D721Med (cell line): ENCODE results near the gene NAALADL2.

Source experiments
- DNase-seq: peaks from one replicate; pipeline ENCODE4 v3.0.0; 2011; ENCODE audit warnings: low spot score; ENCODE audit not compliant: insufficient read length
- FAIRE-seq: peaks from 2 replicates; lab custom pipeline; 2011; peaks lifted over from hg19 to GRCh38; lab: Jason Lieb, UNC
- CTCF ChIP-seq: IDR thresholded peaks from 2 replicates; pipeline ENCODE4 v1.5.1; 2012; ENCODE audit warnings: mild to moderate bottlenecking, control low read depth; ENCODE audit not compliant: insufficient read depth; ENCODE audit errors: missing control alignments

The NAALADL2 gene

DNA sequence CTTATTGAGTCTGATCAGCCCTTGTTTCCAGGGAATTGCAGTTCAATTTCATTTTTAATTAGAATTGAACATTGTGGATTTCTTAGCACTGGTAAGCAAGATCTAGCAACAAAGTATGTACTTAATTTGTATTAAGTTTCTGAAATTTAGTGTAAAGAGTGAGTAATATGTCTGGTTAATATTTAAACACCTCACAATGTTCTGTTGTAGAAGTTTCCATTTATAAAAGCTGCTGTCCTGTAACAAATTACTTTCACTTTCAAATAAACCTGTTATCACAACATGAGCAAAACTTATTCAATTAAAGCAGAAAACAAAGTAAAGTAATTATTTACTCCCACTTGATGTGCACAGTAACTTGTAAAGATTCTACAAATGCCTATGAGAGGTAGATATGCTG lies 448.5 kb downstream of the NAALADL2 start:
- DNase-seq = no peak
- no peak for FAIRE-seq
- TF ChIP-seq CTCF = no peak

DNA sequence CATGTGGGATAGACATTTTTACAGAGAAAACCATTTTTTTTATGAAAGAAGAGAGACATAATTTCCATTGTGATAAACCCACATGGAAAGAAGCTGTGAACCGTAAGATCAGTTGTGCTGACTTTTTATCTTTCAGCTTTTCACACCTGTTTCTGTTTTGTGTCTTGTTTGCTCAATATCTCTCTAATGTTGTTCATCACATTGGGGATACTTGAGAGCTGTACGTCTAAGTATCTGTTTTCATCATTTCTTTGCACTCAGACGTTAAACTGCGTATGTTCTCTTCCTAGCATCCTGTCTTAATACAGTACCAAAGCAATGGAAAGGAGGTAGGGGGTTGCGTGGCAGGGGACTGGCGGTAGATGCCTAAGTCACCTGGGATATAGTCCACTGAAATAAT lies 449.0 kb downstream of the NAALADL2 start:
- no peak for FAIRE-seq
- no peak for TF ChIP-seq CTCF
- no peak for DNase-seq

DNA sequence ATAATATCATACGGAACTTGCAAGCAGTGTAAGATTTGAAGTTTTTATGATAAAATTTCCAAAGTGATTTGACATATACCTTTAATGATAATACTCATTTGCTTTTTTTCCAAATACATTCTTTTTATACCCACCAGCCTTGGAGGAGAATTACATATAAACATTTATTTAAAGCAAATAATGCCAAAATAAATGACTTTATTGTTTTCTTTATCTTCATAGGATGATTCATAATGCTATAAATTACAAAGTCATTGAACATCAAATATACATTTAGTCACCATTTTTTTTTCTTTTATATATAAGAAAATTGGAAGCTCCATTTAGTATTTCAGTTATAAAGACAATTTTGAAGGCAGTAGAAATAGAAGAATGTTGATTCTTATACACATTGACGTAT lies 450.9 kb downstream of the NAALADL2 start:
- DNase-seq = no peak
- no peak for FAIRE-seq
- TF ChIP-seq CTCF = no peak

GRCh38 chr3:175311404-175311803 lies 452.3 kb downstream of the NAALADL2 start:
- no peak for TF ChIP-seq CTCF
- FAIRE-seq (no peak), DNase-seq (no peak)

- FAIRE-seq (no peak), DNase-seq (no peak)
- no peak for TF ChIP-seq CTCF
Measured at GRCh38 chr3:175311946-175312345, 452.8 kb downstream of the NAALADL2 start.

- FAIRE-seq (no peak), DNase-seq (no peak)
- no peak for TF ChIP-seq CTCF
Measured at GRCh38 chr3:175312791-175313190, 453.7 kb downstream of the NAALADL2 start.

GRCh38 chr3:175316799-175317198 lies 457.7 kb downstream of the NAALADL2 start:
- TF ChIP-seq CTCF = no peak
- DNase-seq (no peak), FAIRE-seq (no peak)
